Measurements from ENCODE around the gene TNS4. TPM values are rescaled to one million over a fixed set of nuclear protein-coding genes. Genes with fewer than 3 reads are reported as not detected.

TNS4 gene
- total and polyA plus RNA-seq, 2 donors (not counting 1 experiment from before 2014, with no cell fraction given): not detected

- H3K79me2 ChIP-seq (ENCODE audit: control insufficient read depth, insufficient read depth, low read length): no peaks in the 10 kb centered on the region
- H3K27ac ChIP-seq (ENCODE audit: low read length in 2 of 2): peak overlapping the region; percentile 53 to 86
- H3K9ac ChIP-seq (ENCODE audit: low read length): no peak overlapping the region
- DNase-seq (no peak), ATAC-seq (ENCODE audit: low read depth) (peak; percentile 34)
- no peak overlapping the region for H3K4me3 ChIP-seq (ENCODE audit: control extremely low read depth in 1 of 5, extremely low read depth in 1 of 5, insufficient read depth in 1 of 5, low read depth in 2 of 5, low read length in 4 of 5)
- H4K20me1 ChIP-seq (ENCODE audit: control insufficient read depth, insufficient read depth, low read length, poor library complexity, severe bottlenecking): no peaks in the 10 kb centered on the region
- Mint-ChIP-seq H3K4me3 (peak overlapping the region; percentile 80), H3K27ac (peak overlapping the region; percentile 92), H3K4me1 (peaks cover 45% of the 10 kb centered on the region), H3K9me3 (ENCODE audit: insufficient read depth) (no peaks in the 10 kb centered on the region), H3K27me3 (no peaks in the 10 kb centered on the region)
- peaks cover 0 to 6% (median 0%) of the 10 kb centered on the region in 3 donors for H3K9me3 ChIP-seq (ENCODE audit: control extremely low read depth in 1 of 3, control insufficient read depth in 2 of 3, insufficient read depth in 1 of 3, low read length in 2 of 3)
- H3K4me1 ChIP-seq (ENCODE audit: control insufficient read depth in 2 of 2, insufficient read depth in 2 of 2, low read length in 2 of 2): peaks cover 44 to 58% of the 10 kb centered on the region in 2 donors
- POLR2A ChIA-PET: interaction anchor here (0.6 to 1.7 kb wide), 5 partner anchors 10 to 74 kb away, joined by 4 to 9 read pairs (median 5); no protein-coding TSS in a partner anchor
- intact Hi-C loops (cut with micrococcal nuclease): loop anchor here (1.0 to 5.0 kb wide), 3 partner anchors 36 to 51 kb away; partner anchors contain the start of gene IGFBP4
- H2AFZ ChIP-seq (ENCODE audit: insufficient read depth, low read depth, low read length, poor library complexity, severe bottlenecking): peak overlapping the region; percentile 61
- H3K36me3 ChIP-seq (replicated peaks in 1 of 2; ENCODE audit: control extremely low read depth in 1 of 2, control insufficient read depth in 1 of 2, extremely low read depth in 1 of 2, insufficient read depth in 2 of 2, low read length in 1 of 2): no peaks in the 10 kb centered on the region
- peak overlapping the region; percentile 65 for H3K4me2 ChIP-seq (replicated peaks; ENCODE audit: low read depth, low read length, poor library complexity, severe bottlenecking)
- CTCF ChIA-PET: interaction anchor here (0.8 to 2.3 kb wide), 7 partner anchors 18 to 136 kb away, joined by 3 to 16 read pairs (median 3); partner anchors contain the start of gene IGFBP4
- 64% methylated on average over 4 of the region's 9 CpGs for WGBS (ENCODE audit: insufficient coverage)
- TF ChIP-seq CTCF (IDR thresholded peaks at IDR 0.05): no peak
- TF ChIP-seq EZH2 (IDR thresholded peaks at IDR 0.05; ENCODE audit: borderline replicate concordance, insufficient read depth, low read depth, low read length, poor library complexity, severe bottlenecking): no peak
- H3K27me3 ChIP-seq (replicated peaks in 1 of 4; ENCODE audit: control extremely low read depth in 1 of 4, control insufficient read depth in 3 of 4, insufficient read depth in 4 of 4, low read length in 3 of 4): no peaks in the 10 kb centered on the region
Observed at GRCh38 chr17:40479754-40480480, 21.5 kb downstream of the TNS4 start.

- Histone ChIP-seq H3K4me3 (ENCODE audit: control extremely low read depth in 1 of 5, extremely low read depth in 1 of 5, insufficient read depth in 1 of 5, low read depth in 2 of 5, low read length in 4 of 5) (no peak overlapping the region), H3K79me2 (ENCODE audit: control insufficient read depth, insufficient read depth, low read length) (no peaks in the 10 kb centered on the region), H3K9me3 (ENCODE audit: control extremely low read depth in 1 of 3, control insufficient read depth in 2 of 3, insufficient read depth in 1 of 3, low read length in 2 of 3) (peaks cover 0 to 6% (median 0%) of the 10 kb centered on the region in 3 donors), H3K4me1 (ENCODE audit: control insufficient read depth in 2 of 2, insufficient read depth in 2 of 2, low read length in 2 of 2) (peaks cover 44 to 58% of the 10 kb centered on the region in 2 donors), H3K4me2 (replicated peaks; ENCODE audit: low read depth, low read length, poor library complexity, severe bottlenecking) (no peak overlapping the region), H3K27me3 (replicated peaks in 1 of 4; ENCODE audit: control extremely low read depth in 1 of 4, control insufficient read depth in 3 of 4, insufficient read depth in 4 of 4, low read length in 3 of 4) (no peaks in the 10 kb centered on the region), H4K20me1 (ENCODE audit: control insufficient read depth, insufficient read depth, low read length, poor library complexity, severe bottlenecking) (no peaks in the 10 kb centered on the region), H3K9ac (ENCODE audit: low read length) (no peak overlapping the region), H2AFZ (ENCODE audit: insufficient read depth, low read depth, low read length, poor library complexity, severe bottlenecking) (no peak overlapping the region), H3K36me3 (replicated peaks in 1 of 2; ENCODE audit: control extremely low read depth in 1 of 2, control insufficient read depth in 1 of 2, extremely low read depth in 1 of 2, insufficient read depth in 2 of 2, low read length in 1 of 2) (no peaks in the 10 kb centered on the region), H3K27ac (ENCODE audit: low read length in 2 of 2) (no peak overlapping the region)
- Mint-ChIP-seq H3K27ac (peak overlapping the region; percentile 50), H3K9me3 (ENCODE audit: insufficient read depth) (no peaks in the 10 kb centered on the region), H3K4me3 (no peak overlapping the region), H3K4me1 (peaks cover 42% of the 10 kb centered on the region), H3K27me3 (no peaks in the 10 kb centered on the region)
- ChIA-PET POLR2A (no interaction called here), CTCF (interaction anchor here (1.4 to 2.7 kb wide), 4 partner anchors 10 to 54 kb away, joined by 5 to 52 read pairs (median 12); no protein-coding TSS in a partner anchor)
- TF ChIP-seq EZH2 (IDR thresholded peaks at IDR 0.05; ENCODE audit: borderline replicate concordance, insufficient read depth, low read depth, low read length, poor library complexity, severe bottlenecking) (no peak), CTCF (IDR thresholded peaks at IDR 0.05) (no peak)
- DNase-seq: no peak
- WGBS (ENCODE audit: insufficient coverage): 100% methylated on average over 7 of the region's 13 CpGs
- intact Hi-C loops (cut with micrococcal nuclease): loop anchor here (5.0 kb wide), 1 partner anchor 36 kb away; the partner anchor contains the start of gene IGFBP4
- ATAC-seq (ENCODE audit: low read depth): no peak
Observed at GRCh38 chr17:40478486-40478885, 22.9 kb downstream of the TNS4 start.

All from B cell (primary cell).